B cell (primary cell): ENCODE measurements around the gene RPS18.

Source experiments
- CTCF ChIP-seq: fragments of 200-600 bp; IDR thresholded peaks from one replicate; pipeline ENCODE4 v1.8.0; 2022; ENCODE audit warnings: antibody characterized with exemption, mild to moderate bottlenecking
- EZH2 ChIP-seq: IDR thresholded peaks from 2 replicates; pipeline ENCODE4 v1.6.1; 2012; ENCODE audit warnings: borderline replicate concordance, low read depth, mild to moderate bottlenecking, moderate library complexity, low read length; ENCODE audit not compliant: insufficient read depth, poor library complexity, severe bottlenecking

- TF ChIP-seq CTCF (no peak), EZH2 (no peak)
These were observed 48.7 kb downstream of the RPS18 start for GRCh38 chr6:33320315-33321181.
